HepG2 (cell line): Measurements from ENCODE around the gene OTOP1. TPM values are rescaled to one million over a fixed set of nuclear protein-coding genes. Genes with fewer than 3 reads are reported as not detected.
A peak's percentile ranks its signal among the peaks of the same experiment; 100 is the strongest.
"Not testable (repeated sequence)": the region's sequence is repeated elsewhere in the genome, so short reads cannot be mapped to it uniquely, and the experiment has no call there.

ENCODE experiments used
- ATAC-seq: fragments of 200-7000 bp; cut with Tn5 transposase; 3 replicates; pipeline ENCODE4 v1.9.1; 2020; ENCODE audit warnings: mild to moderate bottlenecking, moderate library complexity
- BruUV-seq: library from RNA; stranded (reverse); fragments of 400-500 nt; replicated peaks from 2 replicates; lab custom pipeline; 2021; lab: Mats Ljungman, UMichigan
- CTCF ChIA-PET: fragments of 300-600 bp; formaldehyde crosslinking; extraction: SDS; loops from one replicate; lab custom pipeline; 2021; ENCODE audit warnings: low total read pairs, inconsistent platforms, low intra/inter-chr PET ratio; lab: Yijun Ruan, JAX
- POLR2A ChIA-PET: fragments of 350-600 bp; sonication (Branson Sonifier 250); formaldehyde crosslinking; loops from one replicate; lab custom pipeline; 2020; ENCODE audit warnings: antibody characterized with exemption, inconsistent platforms; lab: Yijun Ruan, JAX
- DNase-seq: peaks from one replicate; pipeline ENCODE4 v3.0.0-alpha.2; 2015; ENCODE audit warnings: low spot score
- FAIRE-seq: peaks from 3 replicates; lab custom pipeline; 2011; peaks lifted over from hg19 to GRCh38; lab: Jason Lieb, UNC
- H2AFZ ChIP-seq: one replicate; pipeline ENCODE4 v1.6.1; 2011; ENCODE audit warnings: low read length, inconsistent platforms
- H3K27ac ChIP-seq: fragments of 300-600 bp; 3 replicates; pipeline ENCODE4 v1.8.0; 2011; ENCODE audit warnings: mixed run types, mild to moderate bottlenecking, mixed read lengths, low read length, inconsistent platforms; ENCODE audit not compliant: insufficient read depth; ENCODE audit errors: extremely low read length
- H3K27me3 ChIP-seq, 2 experiments: fragments of 200-600 bp in 1 of 2; 2 replicates in 1 of 2; 3 replicates in 1 of 2; pipeline versions ENCODE4 v1.6.0 to v1.8.0; 2011; ENCODE audit warnings: low read length in 2 of 2, mild to moderate bottlenecking in 2 of 2, moderate library complexity in 2 of 2, inconsistent platforms in 1 of 2; ENCODE audit not compliant: insufficient read depth in 2 of 2, control insufficient read depth in 1 of 2
- H3K36me3 ChIP-seq, 2 experiments: fragments of 200-600 bp in 1 of 2; replicated peaks in 1 of 2; 2 replicates in 1 of 2; 3 replicates in 1 of 2; pipeline versions ENCODE4 v1.5.1 to v1.8.0; 2011; ENCODE audit warnings: low read length in 2 of 2, inconsistent platforms in 1 of 2; ENCODE audit not compliant: insufficient read depth in 2 of 2, control insufficient read depth in 1 of 2
- H3K4me1 ChIP-seq: 2 replicates; pipeline ENCODE4 v1.5.1; 2012; ENCODE audit warnings: low read length, inconsistent platforms; ENCODE audit not compliant: insufficient read depth
- H3K4me2 ChIP-seq: 2 replicates; pipeline ENCODE4 v1.6.0; 2011; ENCODE audit warnings: low read depth, low read length, inconsistent platforms
- H3K4me3 ChIP-seq, 3 experiments: fragments of 200-600 bp in 1 of 3; sonication (generic), shearing (Covaris generic) in 1 of 3; replicated peaks in 1 of 3; 2 replicates each; pipeline ENCODE4 v1.5.1; 2011 to 2016; ENCODE audit warnings: low read length in 3 of 3, inconsistent platforms in 2 of 3, low read depth in 2 of 3, mild to moderate bottlenecking in 2 of 3, control low read depth in 1 of 3, mixed read lengths in 1 of 3; ENCODE audit not compliant: insufficient read depth in 1 of 3
- H3K79me2 ChIP-seq: one replicate; pipeline ENCODE4 v1.6.1; 2011; ENCODE audit warnings: low read length, inconsistent platforms; ENCODE audit not compliant: insufficient read depth
- H3K9ac ChIP-seq: 2 replicates; pipeline ENCODE4 v1.6.0; 2011; ENCODE audit warnings: mild to moderate bottlenecking, low read depth, low read length, inconsistent platforms; ENCODE audit not compliant: insufficient read depth
- H3K9me3 ChIP-seq: 2 replicates; pipeline ENCODE4 v1.5.1; 2012; ENCODE audit warnings: mild to moderate bottlenecking, low read length
- H4K20me1 ChIP-seq: 2 replicates; pipeline ENCODE4 v1.6.0; 2011; ENCODE audit warnings: inconsistent platforms, mild to moderate bottlenecking, low read length, moderate library complexity; ENCODE audit not compliant: insufficient read depth
- HNF4A ChIP-seq: sonication (generic); formaldehyde crosslinking; IDR thresholded peaks from 2 replicates; pipeline ENCODE4 v1.4.0; 2020; ENCODE audit warnings: missing genetic modification reagents
- HNF4G ChIP-seq, 2 experiments: sonication (generic) in 1 of 2; formaldehyde crosslinking in 1 of 2; IDR thresholded peaks; 2 replicates each; pipeline versions ENCODE4 v1.4.0 to v1.6.1; 2011 to 2020; ENCODE audit warnings: borderline replicate concordance in 2 of 2, low read depth in 2 of 2, mild to moderate bottlenecking in 2 of 2, low read length in 1 of 2, missing genetic modification reagents in 1 of 2, moderate library complexity in 1 of 2
- YY1 ChIP-seq: IDR thresholded peaks from 2 replicates; pipeline ENCODE4 v1.6.1; 2011; ENCODE audit warnings: low read length, low read depth, moderate library complexity, mild to moderate bottlenecking; ENCODE audit not compliant: insufficient read depth, insufficient replicate concordance
- WGBS: methylation state at CpG from one replicate; pipeline ENCODE4 v1.1.6; 2017; ENCODE audit warnings: low lambda C conversion rate; 5-methylcytosine and 5-hydroxymethylcytosine counted together
- in situ Hi-C: cut with HindIII; loops from 2 replicates; pipeline ENCODE4 v1.10.0; 2017; ENCODE audit warnings: low pct_unique_long_range_greater_than_20kb; ENCODE audit not compliant: extremely low pct_ligation_motif_present
- intact Hi-C: fragments of 100-400 bp; cut with micrococcal nuclease; formaldehyde crosslinking; loops from one replicate; pipeline ENCODE4 v1.10.0; 2022; ENCODE audit not compliant: unreplicated experiment
- polyA plus RNA-seq, 8 experiments: library from polyadenylated mRNA; depleted of rRNA in 3 of 8; stranded (reverse) in 7 of 8; unstranded in 1 of 8; fragments of >200 nt; fragmentation: Illumina TruSeq in 4 of 8; extraction: Trizol in 4 of 8; gene quantifications; 2 replicates each; pipeline versions ENCODE4 v1.2.1 to v1.2.3, GENCODE V29; 2011 to 2016; ENCODE audit warnings: low read depth in 4 of 8, missing spikeins in 1 of 8, mixed read lengths in 1 of 8; ENCODE audit not compliant: insufficient read depth in 1 of 8
- total RNA-seq, 5 experiments: library from RNA; depleted of rRNA; stranded (reverse); fragments of >200 nt; fragmentation: Illumina TruSeq; extraction: Trizol; gene quantifications; 2 replicates each; pipeline ENCODE4 v1.2.3, GENCODE V29; 2016; ENCODE audit warnings: low read depth in 1 of 5

The OTOP1 gene
- total and polyA plus RNA-seq, 2 of the 13 experiments (the other 11 are each of a cell fraction or from before 2014, with no cell fraction given) = not detected

GRCh38 chr4:4162186-4162585 lies 64.5 kb downstream of the OTOP1 start:
- H3K4me3 ChIP-seq; FAIRE-seq; in situ Hi-C loops; H3K9me3 ChIP-seq; BruUV-seq; H3K36me3 ChIP-seq; H3K9ac ChIP-seq; intact Hi-C loops; H2AFZ ChIP-seq; ATAC-seq; H3K79me2 ChIP-seq; H4K20me1 ChIP-seq; CTCF ChIA-PET; H3K27ac ChIP-seq; H3K27me3 ChIP-seq; POLR2A ChIA-PET; TF ChIP-seq HNF4G (CRISPR knock-in tag; IDR thresholded peaks at IDR 0.05; ENCODE audit: borderline replicate concordance, low read depth): not testable (repeated sequence)
- DNase-seq = peak; percentile 10
- WGBS = 14% methylated on average over 6 of the region's 7 CpGs
- Histone ChIP-seq H3K4me2 (0 out of 2 replicates have a peak overlapping the region, but pooled peaks have one; percentile 1), H3K4me1 (peaks cover 15% of the 10 kb centered on the region; the same call in 1 of the 2 replicates)
- TF ChIP-seq YY1 (peak; percentile 41), HNF4A (CRISPR knock-in tag) (peak; percentile 55), HNF4G (IDR thresholded peaks at IDR 0.05; ENCODE audit: borderline replicate concordance, low read depth, low read length) (0 out of 2 replicates have a peak, but pooled peaks have one; percentile 13)

DNA sequence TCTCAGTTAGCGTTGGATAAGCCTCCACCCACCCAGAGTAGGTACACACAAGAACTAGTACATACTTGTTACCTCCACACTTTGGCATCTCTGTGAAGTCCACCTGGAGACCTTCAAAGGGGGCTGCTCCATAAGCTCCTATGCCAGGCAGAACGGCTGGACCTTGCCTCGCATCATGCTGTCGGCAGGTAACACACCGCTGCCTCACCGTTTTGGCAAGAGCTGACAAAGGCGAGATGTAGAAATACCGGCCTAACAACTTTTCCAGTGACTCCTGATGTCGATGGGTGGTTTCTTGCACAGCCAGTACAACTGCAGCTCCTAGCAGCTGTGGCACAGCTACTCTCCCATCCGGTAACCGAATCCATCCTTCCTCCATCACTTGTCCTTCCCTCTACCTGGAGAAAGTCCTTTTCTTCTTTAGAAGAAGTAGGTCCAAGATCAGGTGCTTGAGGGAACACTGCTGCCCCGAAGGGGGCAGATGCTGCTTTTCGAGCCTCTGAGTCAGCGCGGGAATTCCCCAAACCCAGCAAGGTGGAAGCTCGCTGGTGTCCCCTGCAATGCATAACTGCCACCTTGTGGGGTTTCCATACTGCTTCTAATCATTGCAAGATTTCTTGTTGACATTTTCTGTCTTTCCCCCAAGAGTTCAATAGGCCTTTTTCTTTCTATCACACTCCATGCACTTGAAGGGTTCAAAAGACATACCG lies 65.6 kb downstream of the OTOP1 start:
- H2AFZ ChIP-seq, H3K79me2 ChIP-seq, BruUV-seq, H3K9me3 ChIP-seq, H3K27me3 ChIP-seq, H3K9ac ChIP-seq, ATAC-seq, H3K4me2 ChIP-seq, POLR2A ChIA-PET, CTCF ChIA-PET, H3K36me3 ChIP-seq, FAIRE-seq, DNase-seq, H3K4me1 ChIP-seq, intact Hi-C loops, H3K27ac ChIP-seq, H4K20me1 ChIP-seq, H3K4me3 ChIP-seq, in situ Hi-C loops: not testable (repeated sequence)
- 73% methylated on average over 12 of the region's 17 CpGs for WGBS

DNA sequence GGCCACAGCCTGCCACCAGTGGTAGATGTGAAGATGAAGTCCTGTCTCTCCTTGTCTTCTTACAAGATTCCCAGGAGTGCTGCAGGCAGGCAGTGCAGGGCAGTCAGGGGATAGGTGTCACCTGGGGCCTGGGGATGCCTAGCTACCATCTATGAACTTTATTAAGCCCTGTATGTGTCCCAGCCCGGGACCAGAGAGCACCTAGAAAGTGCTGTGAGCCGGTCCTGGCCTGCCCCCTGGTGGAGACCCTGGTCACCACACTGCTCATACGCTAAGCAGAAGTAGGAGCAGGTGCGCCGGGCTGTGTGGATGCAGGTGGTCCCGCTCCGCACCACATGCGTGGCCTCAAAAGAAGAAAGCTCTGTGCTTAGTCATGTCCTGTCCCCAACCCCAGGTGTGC lies 81.1 kb downstream of the OTOP1 start:
- H3K4me2 ChIP-seq, DNase-seq, H2AFZ ChIP-seq, intact Hi-C loops, H3K9ac ChIP-seq, H3K4me3 ChIP-seq, CTCF ChIA-PET, H4K20me1 ChIP-seq, FAIRE-seq, H3K36me3 ChIP-seq, H3K79me2 ChIP-seq, POLR2A ChIA-PET, ATAC-seq, H3K4me1 ChIP-seq, in situ Hi-C loops, H3K27me3 ChIP-seq, BruUV-seq, H3K9me3 ChIP-seq, H3K27ac ChIP-seq: not testable (repeated sequence)
- WGBS = no CpG with 5 or more reads among the region's 8 CpGs

- H3K9me3 ChIP-seq, H3K27ac ChIP-seq, ATAC-seq, H3K79me2 ChIP-seq, H3K27me3 ChIP-seq, BruUV-seq, CTCF ChIA-PET, intact Hi-C loops, H3K4me1 ChIP-seq, in situ Hi-C loops, H3K9ac ChIP-seq, FAIRE-seq, H3K4me3 ChIP-seq, H3K4me2 ChIP-seq, H4K20me1 ChIP-seq, DNase-seq, H2AFZ ChIP-seq, POLR2A ChIA-PET, H3K36me3 ChIP-seq: not testable (repeated sequence)
- no CpG with 5 or more reads among the region's 47 CpGs for WGBS
Observed at GRCh38 chr4:4143376-4143775, 83.4 kb downstream of the OTOP1 start.
